Measurements from ENCODE around the gene DYNC1I1.
A peak's percentile ranks its signal among the peaks of the same experiment; 100 is the strongest.

Gene DYNC1I1

GRCh38 chr7:96076350-96076707 is 304.0 kb downstream of the DYNC1I1 start:
- H3K9ac ChIP-seq (ENCODE audit: low read depth, low read length, poor library complexity, severe bottlenecking): no peak overlapping the region
- no peaks in the 10 kb centered on the region for H3K36me3 ChIP-seq (ENCODE audit: insufficient read depth, low read length)
- H2AFZ ChIP-seq (ENCODE audit: low read length): peak overlapping the region; percentile 92
- no peaks in the 10 kb centered on the region for H3K27me3 ChIP-seq (ENCODE audit: insufficient read depth, low read length, poor library complexity, severe bottlenecking)
- peak overlapping the region; percentile 80 for H3K4me3 ChIP-seq (ENCODE audit: low read length, poor library complexity, severe bottlenecking)
- TF ChIP-seq CTCF (conservative IDR thresholded peaks at IDR 0.05; ENCODE audit: low read length) (no peak), EZH2phosphoT487 (IDR thresholded peaks at IDR 0.05; ENCODE audit: borderline replicate concordance) (no peak)
- H3K9me2 ChIP-seq (replicated peaks; ENCODE audit: low read depth, low read length): no peaks in the 10 kb centered on the region
- H4K20me1 ChIP-seq (ENCODE audit: insufficient read depth, low read length, poor library complexity, severe bottlenecking): no peaks in the 10 kb centered on the region
- H3K9me3 ChIP-seq (ENCODE audit: insufficient read depth, low read depth, low read length): no peaks in the 10 kb centered on the region
- peak overlapping the region; percentile 87 for H3K4me2 ChIP-seq (ENCODE audit: low read depth, low read length, poor library complexity, severe bottlenecking)
- H3F3A ChIP-seq (ENCODE audit: low read depth): no peaks in the 10 kb centered on the region
- H3K79me2 ChIP-seq (ENCODE audit: insufficient read depth, low read length): no peaks in the 10 kb centered on the region
- peaks cover 16% of the 10 kb centered on the region for H3K4me1 ChIP-seq (ENCODE audit: insufficient read depth, low read length, poor library complexity, severe bottlenecking)

- Histone ChIP-seq H3F3A (ENCODE audit: low read depth) (no peaks in the 10 kb centered on the region), H4K20me1 (ENCODE audit: insufficient read depth, low read length, poor library complexity, severe bottlenecking) (no peaks in the 10 kb centered on the region), H2AFZ (ENCODE audit: low read length) (no peak overlapping the region), H3K4me3 (ENCODE audit: low read length, poor library complexity, severe bottlenecking) (no peak overlapping the region), H3K27me3 (ENCODE audit: insufficient read depth, low read length, poor library complexity, severe bottlenecking) (no peaks in the 10 kb centered on the region), H3K9me3 (ENCODE audit: insufficient read depth, low read depth, low read length) (no peaks in the 10 kb centered on the region), H3K4me2 (ENCODE audit: low read depth, low read length, poor library complexity, severe bottlenecking) (no peak overlapping the region), H3K36me3 (ENCODE audit: insufficient read depth, low read length) (no peaks in the 10 kb centered on the region), H3K79me2 (ENCODE audit: insufficient read depth, low read length) (no peaks in the 10 kb centered on the region), H3K9ac (ENCODE audit: low read depth, low read length, poor library complexity, severe bottlenecking) (no peak overlapping the region), H3K9me2 (replicated peaks; ENCODE audit: low read depth, low read length) (no peaks in the 10 kb centered on the region), H3K4me1 (ENCODE audit: insufficient read depth, low read length, poor library complexity, severe bottlenecking) (peaks cover 16% of the 10 kb centered on the region)
- TF ChIP-seq EZH2phosphoT487 (IDR thresholded peaks at IDR 0.05; ENCODE audit: borderline replicate concordance): no peak
- TF ChIP-seq CTCF (conservative IDR thresholded peaks at IDR 0.05; ENCODE audit: low read length): no peak
Measured at GRCh38 chr7:96080027-96080426, 307.7 kb downstream of the DYNC1I1 start.

- H3K36me3 ChIP-seq (ENCODE audit: insufficient read depth, low read length): no peaks in the 10 kb centered on the region
- H3K4me2 ChIP-seq (ENCODE audit: low read depth, low read length, poor library complexity, severe bottlenecking): no peak overlapping the region
- H3K9me3 ChIP-seq (ENCODE audit: insufficient read depth, low read depth, low read length): no peaks in the 10 kb centered on the region
- no peak overlapping the region for H3K4me3 ChIP-seq (ENCODE audit: low read length, poor library complexity, severe bottlenecking)
- H3K27me3 ChIP-seq (ENCODE audit: insufficient read depth, low read length, poor library complexity, severe bottlenecking): no peaks in the 10 kb centered on the region
- H3K9me2 ChIP-seq (replicated peaks; ENCODE audit: low read depth, low read length): no peaks in the 10 kb centered on the region
- no peak for TF ChIP-seq EZH2phosphoT487 (IDR thresholded peaks at IDR 0.05; ENCODE audit: borderline replicate concordance)
- TF ChIP-seq CTCF (conservative IDR thresholded peaks at IDR 0.05; ENCODE audit: low read length): no peak
- H3K79me2 ChIP-seq (ENCODE audit: insufficient read depth, low read length): no peaks in the 10 kb centered on the region
- no peak overlapping the region for H2AFZ ChIP-seq (ENCODE audit: low read length)
- no peaks in the 10 kb centered on the region for H3F3A ChIP-seq (ENCODE audit: low read depth)
- no peak overlapping the region for H3K9ac ChIP-seq (ENCODE audit: low read depth, low read length, poor library complexity, severe bottlenecking)
- H3K4me1 ChIP-seq (ENCODE audit: insufficient read depth, low read length, poor library complexity, severe bottlenecking): no peaks in the 10 kb centered on the region
- no peaks in the 10 kb centered on the region for H4K20me1 ChIP-seq (ENCODE audit: insufficient read depth, low read length, poor library complexity, severe bottlenecking)
Measured at GRCh38 chr7:96084881-96085553, 312.7 kb downstream of the DYNC1I1 start.

Measured in Loucy (cell line).